Ecto neural progenitor cell (in vitro differentiated cells): Measurements from ENCODE around the gene SLC10A1.
"Not testable (repeated sequence)": the region's sequence is repeated elsewhere in the genome, so short reads cannot be mapped to it uniquely, and the experiment has no call there.

Experiments used
- DNase-seq: peaks from one replicate; pipeline ENCODE4 v3.0.0-alpha.2; 2018; ENCODE audit warnings: low spot score

SLC10A1 gene

DNA sequence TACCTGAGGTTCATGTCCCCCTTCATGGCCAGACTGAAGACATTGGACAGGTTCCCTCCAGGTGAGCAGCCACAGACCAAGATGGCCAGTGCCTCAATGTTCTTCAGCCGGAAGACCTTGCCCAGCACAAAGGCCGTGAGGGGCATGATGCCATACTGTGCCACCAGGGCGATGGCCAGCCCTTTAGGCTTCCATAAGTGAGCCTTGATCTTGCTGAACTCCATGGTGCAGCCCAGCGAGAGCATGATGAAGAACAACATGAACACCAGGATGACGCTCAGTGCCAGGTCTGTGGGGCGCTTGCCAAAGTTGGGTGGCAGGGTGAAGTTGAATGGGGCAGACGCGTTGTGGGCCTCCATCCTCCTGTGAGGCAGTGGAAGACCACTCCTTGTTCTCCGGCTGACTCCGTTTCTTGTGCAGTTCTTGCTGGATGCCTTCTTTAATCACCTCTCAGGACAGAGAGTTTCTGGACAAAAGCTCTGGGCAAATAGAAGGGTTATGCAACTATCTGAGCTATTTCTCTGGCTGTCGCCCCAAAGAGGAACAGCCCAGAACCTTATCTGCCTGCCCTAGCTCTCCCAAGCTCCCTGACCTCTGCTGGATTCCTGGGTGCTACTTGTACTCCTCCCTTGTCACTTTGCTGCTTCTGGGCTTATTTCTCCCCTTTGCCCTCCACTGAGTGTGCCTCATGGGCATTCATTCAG lies at the start of gene SLC10A1:
Gene SLC10A1, minus strand, starts transcription at position 445 of the 704 bp plus-strand sequence. Its CDS starts 86 bp downstream, at position 359.
- no peak for DNase-seq

DNA sequence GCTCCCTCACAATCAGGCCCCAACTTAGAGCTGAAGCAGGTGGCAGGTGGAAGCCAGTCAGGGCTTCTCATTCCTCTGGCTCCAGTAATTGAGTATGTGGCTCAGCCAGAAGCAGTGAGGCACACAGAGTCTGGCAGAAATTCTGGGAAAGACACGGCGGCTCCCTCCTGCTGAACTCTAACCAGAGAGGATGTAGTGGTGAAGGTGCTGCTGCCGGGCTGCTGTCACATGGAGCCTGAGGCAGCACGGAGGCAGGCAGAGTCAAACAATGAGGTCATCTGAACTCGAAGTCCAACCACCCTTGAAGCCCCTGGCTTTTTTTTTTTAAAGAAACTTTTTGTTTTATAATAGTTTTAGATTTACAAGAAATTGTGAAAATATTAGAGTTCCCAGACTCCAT lies 48.7 kb upstream of the SLC10A1 start:
- no peak for DNase-seq

DNA sequence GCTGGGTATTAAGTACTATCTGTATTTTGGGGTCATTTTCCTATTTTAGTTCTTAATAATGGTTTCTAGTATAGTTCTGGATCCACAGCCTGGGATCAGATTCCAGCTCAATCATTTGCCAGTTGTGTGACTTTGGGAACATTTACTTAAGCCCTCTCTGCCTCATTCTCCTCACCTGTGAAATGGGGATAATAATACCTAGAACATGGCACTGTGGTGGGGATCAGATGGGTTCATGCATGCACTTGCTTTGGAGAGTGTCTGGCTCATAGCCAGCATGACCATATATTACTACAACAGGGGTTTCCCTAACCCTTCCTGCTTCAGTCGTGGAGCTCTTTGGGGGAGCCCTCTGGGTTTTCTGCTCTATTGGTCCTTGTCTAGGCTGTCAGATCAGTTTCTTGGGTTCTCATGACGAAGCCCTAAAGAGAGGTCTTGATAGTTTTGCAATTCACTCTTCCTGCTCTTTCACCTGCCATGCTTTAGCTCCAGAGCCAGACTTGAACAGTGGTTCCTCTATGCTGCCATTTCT lies 48.1 kb upstream of the SLC10A1 start:
- DNase-seq: no peak

DNA sequence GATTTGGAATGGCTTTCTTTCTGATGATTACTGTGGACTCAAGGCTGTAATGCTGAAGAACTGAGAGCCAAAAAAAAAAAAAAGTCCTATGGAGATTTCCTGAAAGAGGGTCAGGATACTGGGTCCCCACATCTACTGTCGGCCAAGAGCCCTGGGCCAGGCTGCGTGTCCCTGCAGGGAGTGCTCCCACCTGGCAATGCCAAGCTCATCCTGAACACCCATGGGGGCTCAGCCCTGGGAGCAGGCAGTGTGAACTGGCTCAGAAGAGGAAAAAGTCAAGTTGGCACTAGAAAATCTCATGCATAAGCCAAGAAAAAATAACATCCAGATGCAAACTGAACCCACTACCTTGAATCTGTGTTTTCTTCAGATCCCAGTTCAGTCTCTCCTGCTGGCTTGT lies 47.1 kb upstream of the SLC10A1 start:
- no peak for DNase-seq

DNA sequence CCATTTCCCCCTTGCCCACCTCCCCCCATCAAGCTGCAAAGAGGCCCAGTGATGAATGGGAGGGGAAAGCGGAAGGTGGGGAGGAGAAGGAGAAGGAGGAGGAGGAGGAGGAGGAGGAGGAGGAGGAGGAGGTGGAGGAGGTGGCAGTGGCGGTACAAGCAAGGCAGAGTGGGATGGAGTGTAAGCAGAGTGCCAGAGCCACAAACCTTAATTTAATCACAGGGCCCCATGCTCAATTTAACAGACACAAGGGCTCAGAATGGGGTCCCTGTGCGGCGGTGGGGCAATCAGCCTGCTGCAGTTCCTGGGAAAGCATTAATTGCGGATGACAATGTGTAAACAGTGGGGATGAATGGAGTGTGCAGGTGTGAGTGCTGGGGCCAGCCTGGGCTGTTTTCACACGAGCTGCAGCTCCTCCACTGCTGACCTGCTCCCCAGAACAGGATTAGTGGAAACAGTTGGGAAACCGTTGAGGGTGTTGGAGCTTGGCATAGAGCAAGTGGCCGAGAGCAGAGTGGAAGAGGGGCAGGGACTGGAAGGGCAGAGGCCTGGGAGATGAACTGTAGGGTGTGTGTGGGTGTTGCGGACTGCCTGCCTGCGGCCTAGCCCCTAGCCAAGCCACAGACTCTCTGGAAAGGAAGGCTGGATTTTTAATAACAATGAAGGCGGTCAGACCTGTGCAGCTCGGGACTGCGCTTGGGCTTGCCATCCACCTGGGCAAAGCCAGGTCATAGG lies 45.8 kb upstream of the SLC10A1 start:
- DNase-seq: peak; percentile 70

DNA sequence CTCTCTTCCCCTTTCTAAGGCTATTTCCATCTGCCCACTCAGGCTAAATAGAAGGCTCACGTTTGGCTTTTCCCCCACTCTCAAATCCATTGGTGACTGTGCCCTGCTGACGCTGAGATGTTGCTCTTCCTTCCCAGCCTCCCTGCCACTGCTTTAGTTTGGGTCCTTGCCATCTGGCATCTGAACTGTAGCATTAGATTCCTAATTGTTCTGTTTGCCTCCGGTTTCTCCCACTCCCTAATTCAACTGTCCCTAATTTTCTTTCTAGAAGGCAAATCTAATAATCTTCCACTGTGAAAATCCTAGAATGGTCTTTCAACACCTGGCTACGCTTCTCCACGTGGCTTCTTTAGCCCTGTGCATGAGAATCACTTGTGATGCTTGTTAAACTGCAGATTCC lies 44.6 kb upstream of the SLC10A1 start:
- DNase-seq: no peak

DNA sequence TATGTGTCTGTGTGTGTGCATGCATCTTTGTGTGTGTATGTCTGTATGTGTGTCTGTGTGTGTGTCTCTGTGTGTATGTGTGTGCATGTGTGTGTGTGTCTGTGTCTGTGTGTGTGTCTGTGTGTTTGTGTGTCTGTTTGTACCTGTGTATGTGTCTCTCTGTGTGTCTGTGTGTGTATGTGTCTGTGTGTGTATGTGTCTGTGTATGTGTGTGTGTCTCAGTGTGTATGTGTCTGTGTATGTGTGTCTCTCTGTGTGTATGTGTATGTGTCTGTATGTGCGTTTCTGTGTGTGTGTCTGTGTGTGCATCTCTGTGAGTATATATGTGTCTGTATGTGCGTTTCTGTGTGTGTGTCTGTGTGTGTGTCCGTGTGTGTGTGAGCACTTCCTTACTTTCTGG lies 42.6 kb upstream of the SLC10A1 start:
- no peak for DNase-seq

DNA sequence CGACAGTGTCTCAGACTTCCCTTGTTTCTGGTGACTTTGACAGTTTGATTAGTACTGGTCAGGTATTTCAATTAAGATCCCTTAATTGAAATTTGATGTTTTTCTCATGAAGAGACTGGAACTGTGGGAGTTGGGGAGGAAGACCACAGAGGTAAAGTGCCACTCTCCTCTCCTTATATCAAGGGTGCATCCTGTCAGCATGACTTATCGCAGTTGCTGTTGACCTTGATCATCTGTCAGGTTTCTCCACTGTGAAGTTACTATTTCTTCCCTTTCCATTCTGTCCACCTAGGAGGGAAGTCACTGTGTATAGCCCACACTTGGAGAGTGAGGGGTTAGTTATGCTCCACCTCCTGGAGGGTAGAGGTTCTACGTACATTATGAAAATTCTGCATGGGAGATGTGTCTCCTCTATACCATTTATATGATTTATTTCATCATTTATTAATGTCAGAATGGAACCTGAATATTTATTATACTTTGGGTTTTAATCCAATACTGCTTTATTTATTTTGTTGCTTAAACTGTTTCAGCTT lies 41.9 kb upstream of the SLC10A1 start:
- no peak for DNase-seq

DNA sequence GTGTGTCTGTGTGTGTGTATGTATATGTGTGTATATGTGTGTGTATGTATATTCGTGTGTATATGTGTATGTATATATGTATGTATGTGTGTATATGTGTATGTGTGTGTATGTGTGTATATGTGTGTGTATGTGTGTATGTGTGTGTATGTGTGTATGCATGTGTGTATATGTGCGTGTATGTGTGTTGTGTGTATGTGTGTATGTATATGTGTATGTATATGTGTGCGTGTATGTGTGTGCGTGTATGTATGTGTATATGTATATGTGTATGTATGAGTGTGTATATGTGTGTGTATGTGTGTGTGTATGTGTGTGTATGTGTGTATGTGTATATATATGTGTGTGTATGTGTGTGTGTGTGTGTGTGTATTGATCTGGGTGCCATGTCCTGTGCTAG lies 31.8 kb upstream of the SLC10A1 start:
- no peak for DNase-seq

DNA sequence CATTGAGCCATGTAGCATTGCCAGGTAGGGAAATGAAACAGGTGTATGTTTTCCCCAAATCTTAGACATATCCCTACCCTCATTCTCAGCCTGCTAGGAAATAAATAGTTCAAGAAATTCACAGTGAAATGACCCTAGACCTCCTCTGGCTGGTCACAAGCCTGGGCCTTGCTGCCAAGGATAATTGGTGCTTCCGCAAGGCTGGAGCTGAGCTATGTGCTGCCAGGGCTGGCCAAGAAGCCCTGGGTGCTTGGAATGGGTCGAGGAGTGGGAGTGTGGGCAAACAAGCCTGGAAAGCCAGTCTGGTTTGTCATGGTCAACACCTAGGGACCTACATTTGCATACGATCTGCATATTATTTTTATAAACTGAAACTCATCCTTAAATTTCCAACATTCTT lies 31.3 kb upstream of the SLC10A1 start:
- DNase-seq: no peak

DNA sequence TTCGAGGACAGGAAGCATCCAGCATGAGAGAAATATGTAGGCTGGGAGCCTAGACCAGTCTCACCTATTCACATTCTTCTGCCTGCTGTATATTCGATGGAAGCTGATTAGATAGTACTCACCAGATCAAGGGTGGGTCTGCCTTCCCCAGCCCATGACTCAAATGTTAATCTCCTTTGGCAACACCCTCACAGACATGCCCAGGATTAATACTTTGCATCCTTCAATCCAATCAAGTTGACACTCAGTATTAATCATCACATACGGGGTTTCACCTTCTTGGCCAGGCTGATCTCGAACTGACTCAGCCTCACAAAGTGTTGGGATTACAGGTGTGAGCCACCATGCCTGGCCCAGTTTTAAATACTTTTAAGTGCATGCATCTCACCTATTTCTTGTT lies 30.5 kb upstream of the SLC10A1 start:
- no peak for DNase-seq

DNA sequence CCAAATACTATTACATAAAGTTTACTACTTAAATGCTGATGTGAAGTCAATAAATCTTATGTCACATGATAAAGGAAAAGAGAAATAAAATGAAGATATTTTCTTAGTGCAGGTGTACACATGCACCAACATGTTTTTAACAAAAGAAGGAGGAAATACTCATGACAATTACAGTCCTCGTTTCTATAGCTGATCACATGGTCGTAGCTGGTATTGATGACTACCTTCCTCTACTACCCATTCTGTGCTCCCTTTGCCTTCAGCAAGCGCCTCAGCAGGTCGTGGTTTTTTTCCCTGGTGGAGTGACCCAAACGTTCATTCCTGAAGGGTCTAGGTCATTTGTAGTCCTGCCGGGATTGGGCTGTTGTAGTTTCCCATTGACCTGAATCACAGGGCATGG lies 25.4 kb upstream of the SLC10A1 start:
- no peak for DNase-seq

DNA sequence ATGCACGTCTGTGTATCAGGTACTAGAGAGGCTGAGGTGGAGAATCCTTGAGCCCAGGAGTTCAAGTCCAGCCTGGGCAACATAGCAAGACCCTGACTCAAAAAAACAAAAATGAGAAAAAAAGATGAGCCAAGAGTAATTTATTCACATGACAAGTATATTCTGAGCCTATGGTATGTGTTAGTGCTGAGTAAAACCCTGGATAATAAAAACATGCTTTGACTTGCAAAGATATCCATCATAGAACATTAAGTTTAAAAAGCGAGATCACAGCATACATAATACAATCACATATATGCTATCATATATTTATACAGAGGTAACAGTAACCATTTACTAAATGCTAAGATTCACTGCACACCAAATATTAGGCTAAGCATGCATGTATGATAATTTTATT lies 23.9 kb upstream of the SLC10A1 start:
- DNase-seq: no peak

DNA sequence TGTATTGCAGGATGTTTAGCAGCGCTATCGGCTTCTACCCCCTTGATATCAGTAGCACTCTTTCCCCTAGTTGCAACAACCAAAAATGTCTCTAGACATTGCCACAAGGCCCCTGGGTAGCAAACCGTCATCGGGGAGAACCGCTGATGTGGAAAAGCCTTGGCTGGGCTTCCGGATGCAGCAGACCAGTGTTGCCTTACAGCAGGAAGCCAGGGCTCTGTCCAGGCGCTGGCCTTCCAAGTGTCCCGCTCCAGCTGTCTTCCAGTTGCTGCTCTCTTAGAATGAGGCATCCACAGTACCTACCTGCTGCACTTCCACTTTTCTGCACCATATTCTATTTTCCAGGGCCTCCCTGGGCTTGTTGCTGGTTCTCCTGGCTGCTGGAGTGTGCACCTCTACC lies 22.6 kb upstream of the SLC10A1 start:
- DNase-seq: no peak

DNA sequence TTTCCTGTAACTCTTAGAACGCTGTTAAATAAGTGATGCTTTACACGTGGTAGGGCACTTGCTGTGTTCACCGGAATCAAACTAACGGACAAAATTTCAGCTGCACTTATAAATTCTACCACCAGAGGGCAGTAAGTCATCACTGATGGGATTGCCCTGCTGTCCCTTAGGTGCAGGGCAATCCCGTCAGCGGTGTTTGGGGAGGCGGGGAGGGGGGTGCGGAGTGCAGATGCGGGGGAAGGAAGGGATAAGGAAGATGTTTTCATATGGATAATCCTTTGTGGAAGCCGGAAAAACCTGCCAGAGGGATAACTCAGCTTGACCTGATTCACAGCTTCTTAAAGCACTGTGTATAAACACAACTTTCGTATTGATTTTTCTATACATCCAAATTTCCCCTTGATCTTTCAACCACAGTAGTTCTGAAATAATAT lies 21.7 kb upstream of the SLC10A1 start:
- DNase-seq: peak; percentile 75

DNA sequence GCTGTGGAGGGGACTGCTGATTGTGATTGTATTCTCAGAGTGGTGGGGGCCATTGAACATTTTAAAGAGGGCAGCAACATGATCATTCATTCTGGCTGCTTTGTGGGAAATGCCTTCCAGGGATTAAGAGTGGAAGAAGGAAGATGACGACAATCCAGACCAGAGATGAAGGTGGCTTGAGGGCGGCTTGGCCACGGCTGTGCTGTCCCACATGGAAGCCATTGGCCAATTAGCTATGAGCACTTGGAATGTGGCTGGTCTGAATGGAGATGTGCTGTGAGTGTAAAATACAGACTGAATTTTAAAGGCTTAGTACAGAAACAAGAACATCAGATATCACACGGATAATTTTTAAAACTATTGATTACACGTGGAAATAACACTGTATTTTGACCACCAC lies 19.2 kb upstream of the SLC10A1 start:
- DNase-seq: no peak

DNA sequence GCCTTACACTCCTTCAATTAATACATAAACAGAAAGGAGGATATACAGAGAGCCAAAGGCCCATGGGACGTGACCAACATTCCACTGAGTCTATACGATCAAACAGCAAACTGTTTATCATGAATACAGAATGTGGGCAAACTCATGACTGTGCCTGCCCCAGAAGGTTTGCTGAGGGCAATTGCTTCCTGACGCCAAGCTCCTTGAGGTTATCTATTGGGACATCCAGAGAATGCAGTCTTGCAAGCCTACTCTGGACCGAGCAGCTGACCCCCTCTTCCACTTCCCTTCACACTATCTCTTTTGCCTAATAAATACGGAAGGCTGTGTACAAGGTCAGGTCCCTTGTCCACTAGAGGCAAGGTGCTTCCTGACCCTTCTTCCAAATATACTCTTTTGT lies 18.5 kb upstream of the SLC10A1 start:
- no peak for DNase-seq

DNA sequence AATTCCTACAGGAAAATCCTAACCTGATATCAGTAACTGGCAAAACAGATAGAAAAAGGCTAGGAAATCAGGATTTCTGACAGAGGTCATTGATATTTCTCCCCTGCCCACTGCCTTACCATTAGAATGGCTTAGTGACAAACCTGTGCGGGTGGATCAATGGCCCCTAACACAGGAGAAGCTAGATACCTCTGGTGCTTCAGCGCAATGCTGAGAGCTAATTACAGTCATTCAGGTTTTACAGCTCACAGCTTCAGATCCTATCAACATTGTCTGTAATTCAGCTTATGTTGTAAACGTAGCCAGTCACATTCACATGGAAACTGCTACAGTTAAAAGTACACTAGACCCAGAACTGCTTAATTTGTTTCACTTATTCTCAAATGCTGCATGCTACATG lies 17.4 kb upstream of the SLC10A1 start:
- no peak for DNase-seq

DNA sequence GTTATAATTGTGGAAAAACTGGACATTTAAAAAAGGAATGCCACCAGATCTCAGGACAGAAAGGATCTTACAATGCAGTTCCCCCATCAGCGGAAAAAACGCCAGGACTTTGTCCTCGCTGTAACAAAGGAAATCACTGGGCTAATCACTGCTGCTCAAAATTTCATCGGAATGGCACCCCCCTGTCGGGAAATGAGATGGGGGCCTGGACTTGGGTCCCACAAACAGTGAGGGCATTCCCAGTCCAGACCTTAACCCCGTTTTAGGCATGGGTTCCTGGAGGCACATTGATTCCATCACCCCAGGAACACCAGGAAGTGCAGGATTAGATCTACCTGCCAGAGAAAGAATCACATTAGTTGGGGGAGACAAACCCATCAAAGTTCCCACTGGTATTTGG lies 16.3 kb upstream of the SLC10A1 start:
- not testable (repeated sequence) for DNase-seq

DNA sequence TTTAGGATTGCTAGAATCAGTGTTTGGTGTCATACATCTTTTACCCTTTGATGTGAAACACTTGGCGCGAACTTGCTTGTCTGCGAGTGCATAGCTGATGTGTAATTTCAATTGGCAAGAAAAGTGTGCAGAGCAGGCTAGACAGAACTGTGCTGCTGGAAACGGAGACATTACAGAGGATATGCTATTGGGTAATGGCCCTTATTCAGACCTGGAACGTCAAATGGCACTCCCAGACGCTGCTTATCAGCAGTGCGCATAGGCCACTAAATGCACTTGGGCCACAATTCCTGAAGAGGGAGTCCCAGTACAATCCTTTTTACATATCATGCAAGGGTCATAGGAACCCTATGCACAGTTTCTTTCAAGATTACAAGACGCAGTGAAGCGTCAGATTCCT lies 15.7 kb upstream of the SLC10A1 start:
- no peak for DNase-seq

DNA sequence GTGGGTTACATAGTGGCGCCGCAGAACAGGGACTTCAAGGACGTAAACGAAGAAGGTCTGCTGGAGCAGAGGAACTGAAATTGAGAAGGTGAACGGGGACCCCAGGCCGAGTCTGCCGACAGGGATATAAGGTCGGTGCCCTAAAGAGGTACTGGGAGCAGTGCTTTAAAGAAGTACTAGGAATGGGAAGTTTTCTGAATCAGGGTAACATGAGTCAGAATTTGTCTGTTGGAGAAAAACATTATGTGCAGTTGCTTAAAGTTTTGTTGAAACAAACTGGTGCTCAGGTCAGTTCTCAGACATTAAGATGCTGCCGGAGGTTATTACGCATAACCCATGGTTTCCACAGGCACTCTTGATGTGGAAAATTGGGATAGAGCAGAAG lies 14.8 kb upstream of the SLC10A1 start:
- no peak for DNase-seq

DNA sequence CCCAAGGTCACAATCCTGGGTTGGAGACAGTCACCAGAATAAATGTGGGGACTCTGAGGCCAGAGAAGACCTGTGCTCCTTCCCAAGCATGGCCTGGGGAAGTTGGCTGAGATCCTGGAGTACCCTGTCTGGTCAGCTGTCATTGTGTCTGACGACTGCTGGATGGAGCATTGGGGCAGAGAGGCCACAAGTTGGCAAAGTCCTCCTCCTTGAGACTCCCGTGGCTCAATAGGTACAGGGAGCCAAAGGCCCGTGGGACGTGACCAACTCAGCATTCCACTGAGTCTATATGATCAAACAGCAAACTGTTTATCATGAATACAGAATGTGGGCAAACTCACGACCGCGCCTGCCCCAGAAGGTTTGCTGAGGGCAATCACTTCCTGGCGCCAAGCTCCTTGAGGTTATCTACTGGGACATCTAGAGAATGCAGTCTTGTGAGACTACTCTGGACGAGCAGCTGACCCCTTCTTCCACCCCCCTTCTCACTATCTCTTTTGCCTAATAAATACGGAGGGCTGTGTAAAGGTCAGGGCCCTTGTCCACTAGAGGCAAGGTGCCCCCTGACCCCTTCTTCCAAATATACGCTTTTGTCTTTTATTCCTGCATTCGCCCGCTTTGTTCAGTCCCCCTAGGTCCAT lies 14.3 kb upstream of the SLC10A1 start:
- DNase-seq: no peak
